NCI-H82 treated with DMSO at 0.1 percent for 48 hours (cell line): Measurements from ENCODE around the gene SPI1.

Experiments used
- DNase-seq: peaks from one replicate; lab custom pipeline; 2025; ENCODE audit not compliant: unreplicated experiment; lab: John Stamatoyannopoulos, UW

Gene SPI1

GRCh38 chr11:47359586-47359985 lies 18.8 kb downstream of the SPI1 start:
- no peak for DNase-seq

- DNase-seq = no peak
These were observed 19.2 kb downstream of the SPI1 start for GRCh38 chr11:47359162-47359561.

GRCh38 chr11:47358731-47359051 lies 19.7 kb downstream of the SPI1 start:
- no peak for DNase-seq

GRCh38 chr11:47357985-47358730 lies 20.2 kb downstream of the SPI1 start:
- no peak for DNase-seq

- no peak for DNase-seq
These were observed 21.4 kb downstream of the SPI1 start for GRCh38 chr11:47356998-47357329.

GRCh38 chr11:47356129-47356997 lies 22.0 kb downstream of the SPI1 start:
- no peak for DNase-seq

GRCh38 chr11:47355283-47356128 lies 22.8 kb downstream of the SPI1 start:
- DNase-seq = peak; percentile 79

- no peak for DNase-seq
These were observed 23.4 kb downstream of the SPI1 start for GRCh38 chr11:47354913-47355282.

GRCh38 chr11:47353978-47354774 lies 24.2 kb downstream of the SPI1 start:
- DNase-seq = no peak

- no peak for DNase-seq
These were observed 25.8 kb downstream of the SPI1 start, which contains the start of gene MYBPC3 for GRCh38 chr11:47352556-47352955. TSS of gene MYBPC3 (minus strand) at chr11:47352702. CDS start at chr11:47352647, 55 bp downstream.

- no peak for DNase-seq
These were observed 26.9 kb downstream of the SPI1 start for GRCh38 chr11:47351156-47352126.

GRCh38 chr11:47350315-47350714 lies 28.0 kb downstream of the SPI1 start:
- no peak for DNase-seq

- no peak for DNase-seq
These were observed 28.7 kb downstream of the SPI1 start for GRCh38 chr11:47349521-47350095.

GRCh38 chr11:47348859-47349258 lies 29.5 kb downstream of the SPI1 start:
- DNase-seq = no peak

GRCh38 chr11:47348131-47348802 lies 30.1 kb downstream of the SPI1 start:
- DNase-seq = no peak

GRCh38 chr11:47347137-47347536 lies 31.2 kb downstream of the SPI1 start:
- DNase-seq = no peak

- no peak for DNase-seq
These were observed 32.3 kb downstream of the SPI1 start for GRCh38 chr11:47345890-47346563.

GRCh38 chr11:47342854-47343253 lies 35.5 kb downstream of the SPI1 start:
- no peak for DNase-seq
